ENCODE measurements around the gene TRAPPC3.

Gene TRAPPC3

GRCh38 chr1:36128126-36128904 lies 21.0 kb downstream of the TRAPPC3 start:
- no peak for DNase-seq (ENCODE audit: low spot score)
- no peak for TF ChIP-seq CTCF (IDR thresholded peaks at IDR 0.05; ENCODE audit: extremely low read depth, insufficient read depth, missing control alignments)
- in situ Hi-C loops (cut with MboI; ENCODE audit: low pct_unique_long_range_greater_than_20kb, low sequenced_read_pairs, unreplicated experiment), result loop anchor here (25.0 kb wide), 1 partner anchor 284 kb away; no protein-coding TSS in a partner anchor

GRCh38 chr1:36126797-36127500 lies 22.3 kb downstream of the TRAPPC3 start:
- in situ Hi-C loops (cut with MboI; ENCODE audit: low pct_unique_long_range_greater_than_20kb, low sequenced_read_pairs, unreplicated experiment), result loop anchor here (25.0 kb wide), 1 partner anchor 285 kb away; no protein-coding TSS in a partner anchor
- DNase-seq (ENCODE audit: low spot score), result no peak
- TF ChIP-seq CTCF (IDR thresholded peaks at IDR 0.05; ENCODE audit: extremely low read depth, insufficient read depth, missing control alignments), result no peak

GRCh38 chr1:36126005-36126716 lies 23.1 kb downstream of the TRAPPC3 start:
- TF ChIP-seq CTCF (IDR thresholded peaks at IDR 0.05; ENCODE audit: extremely low read depth, insufficient read depth, missing control alignments), result no peak
- DNase-seq (ENCODE audit: low spot score), result no peak
- in situ Hi-C loops (cut with MboI; ENCODE audit: low pct_unique_long_range_greater_than_20kb, low sequenced_read_pairs, unreplicated experiment), result loop anchor here (25.0 kb wide), 1 partner anchor 286 kb away; no protein-coding TSS in a partner anchor

- TF ChIP-seq CTCF (IDR thresholded peaks at IDR 0.05; ENCODE audit: extremely low read depth, insufficient read depth, missing control alignments), result no peak
- in situ Hi-C loops (cut with MboI; ENCODE audit: low pct_unique_long_range_greater_than_20kb, low sequenced_read_pairs, unreplicated experiment), result loop anchor here (25.0 kb wide), 1 partner anchor 287 kb away; no protein-coding TSS in a partner anchor
- DNase-seq (ENCODE audit: low spot score), result no peak
Measured at GRCh38 chr1:36125129-36125991, 23.9 kb downstream of the TRAPPC3 start, which contains the start of gene COL8A2. TSS of gene COL8A2 (minus strand) at chr1:36125222. CDS start at chr1:36100242, 24,980 bp downstream.

- no peak for TF ChIP-seq CTCF (IDR thresholded peaks at IDR 0.05; ENCODE audit: extremely low read depth, insufficient read depth, missing control alignments)
- in situ Hi-C loops (cut with MboI; ENCODE audit: low pct_unique_long_range_greater_than_20kb, low sequenced_read_pairs, unreplicated experiment), result loop anchor here (25.0 kb wide), 1 partner anchor 288 kb away; no protein-coding TSS in a partner anchor
- DNase-seq (ENCODE audit: low spot score), result no peak
Measured at GRCh38 chr1:36124404-36125128, 24.7 kb downstream of the TRAPPC3 start.
